ENCODE results near the gene KLHDC7A. TPM values are rescaled to one million over a fixed set of nuclear protein-coding genes. Genes with fewer than 3 reads are reported as not detected.

Gene KLHDC7A
- not detected in 2 replicates for total RNA-seq
- long read RNA-seq = 0 reads

DNA sequence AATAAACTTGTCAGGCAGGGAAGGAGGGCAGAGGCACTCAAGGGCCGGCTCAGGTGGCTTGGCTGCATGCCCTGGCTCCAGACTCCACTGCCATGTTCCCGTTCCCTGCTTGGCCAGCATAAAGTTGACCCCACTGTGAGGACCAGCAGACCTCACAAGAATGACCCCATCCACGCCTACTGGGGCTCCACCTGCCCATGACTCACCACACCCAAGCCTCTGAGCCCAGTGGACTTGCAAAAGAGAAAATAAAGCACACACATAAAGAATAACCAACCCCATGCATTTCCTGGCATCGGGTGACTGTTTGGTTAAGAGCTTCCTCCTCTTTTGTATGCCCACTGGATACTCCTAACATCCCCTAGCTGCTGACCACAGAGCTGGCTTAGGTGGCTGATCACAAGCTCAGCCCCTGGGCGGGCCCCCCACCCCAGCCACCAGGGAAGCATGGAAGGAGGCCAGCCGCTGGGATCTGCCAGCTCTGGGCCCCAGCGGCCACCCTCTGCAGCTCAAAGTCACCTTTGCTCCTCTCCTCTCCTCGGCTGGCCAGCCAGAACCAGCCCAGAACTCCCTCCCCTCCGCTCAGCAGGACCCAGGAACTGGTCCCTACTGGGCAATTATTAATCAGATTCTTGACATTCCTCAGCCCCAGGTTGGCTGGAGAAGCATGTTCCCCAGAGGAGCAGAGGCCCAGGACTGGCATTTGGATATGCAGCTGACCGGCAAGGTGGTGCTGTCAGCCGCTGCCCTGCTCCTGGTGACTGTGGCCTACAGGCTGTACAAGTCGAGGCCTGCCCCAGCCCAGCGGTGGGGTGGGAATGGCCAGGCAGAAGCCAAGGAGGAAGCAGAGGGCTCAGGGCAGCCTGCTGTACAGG is at the start of gene KLHDC7A:
Gene KLHDC7A (plus strand): TSS at position 616 of the 875 bp plus-strand sequence. CDS start 52 bp downstream, at position 668.
- DNase-seq (ENCODE audit: low read depth, low spot score) = no peak
- Mint-ChIP-seq H3K27me3 (ENCODE audit: low read depth) (peaks cover 8% of the 10 kb centered on the region), H3K27ac (ENCODE audit: unreplicated experiment) (no peak within 1 kb of the TSS), H3K4me3 (no peak within 1 kb of the TSS), H3K4me1 (peaks cover 13% of the 10 kb centered on the region), H3K9me3 (no peaks in the 10 kb centered on the region), H3K36me3 (ENCODE audit: low read depth) (no peaks in the 10 kb centered on the region)
- TF ChIP-seq, protein P1, sequence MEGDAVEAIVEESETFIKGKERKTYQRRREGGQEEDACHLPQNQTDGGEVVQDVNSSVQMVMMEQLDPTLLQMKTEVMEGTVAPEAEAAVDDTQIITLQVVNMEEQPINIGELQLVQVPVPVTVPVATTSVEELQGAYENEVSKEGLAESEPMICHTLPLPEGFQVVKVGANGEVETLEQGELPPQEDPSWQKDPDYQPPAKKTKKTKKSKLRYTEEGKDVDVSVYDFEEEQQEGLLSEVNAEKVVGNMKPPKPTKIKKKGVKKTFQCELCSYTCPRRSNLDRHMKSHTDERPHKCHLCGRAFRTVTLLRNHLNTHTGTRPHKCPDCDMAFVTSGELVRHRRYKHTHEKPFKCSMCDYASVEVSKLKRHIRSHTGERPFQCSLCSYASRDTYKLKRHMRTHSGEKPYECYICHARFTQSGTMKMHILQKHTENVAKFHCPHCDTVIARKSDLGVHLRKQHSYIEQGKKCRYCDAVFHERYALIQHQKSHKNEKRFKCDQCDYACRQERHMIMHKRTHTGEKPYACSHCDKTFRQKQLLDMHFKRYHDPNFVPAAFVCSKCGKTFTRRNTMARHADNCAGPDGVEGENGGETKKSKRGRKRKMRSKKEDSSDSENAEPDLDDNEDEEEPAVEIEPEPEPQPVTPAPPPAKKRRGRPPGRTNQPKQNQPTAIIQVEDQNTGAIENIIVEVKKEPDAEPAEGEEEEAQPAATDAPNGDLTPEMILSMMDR (conservative IDR thresholded peaks at IDR 0.05) = no peak

DNA sequence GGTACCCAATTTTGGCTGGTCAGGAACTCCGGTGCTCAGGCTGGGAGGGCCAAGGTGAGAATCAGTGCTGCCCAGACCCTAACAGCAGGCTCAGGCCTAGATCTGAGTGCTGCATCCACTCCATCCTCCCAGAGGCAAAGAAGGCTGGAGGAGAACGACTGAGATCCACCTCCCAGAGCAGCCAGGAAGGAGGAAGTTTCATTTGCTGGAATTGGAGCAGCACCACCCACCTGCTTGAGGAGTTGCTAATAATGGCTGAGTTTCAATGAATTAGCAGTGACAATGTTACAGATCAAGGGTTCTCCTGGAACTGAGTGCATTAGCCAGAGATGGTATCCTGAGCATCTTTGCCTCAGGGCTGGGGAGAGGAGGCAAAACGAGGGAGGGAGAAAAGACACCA is 46.7 kb upstream of the KLHDC7A start:
- no peak overlapping the region for H3K4me3 Mint-ChIP-seq
- peaks cover 29% of the 10 kb centered on the region for H3K27me3 Mint-ChIP-seq (ENCODE audit: low read depth)
- no peak overlapping the region for H3K27ac Mint-ChIP-seq (ENCODE audit: unreplicated experiment)
- TF ChIP-seq, protein P1 (conservative IDR thresholded peaks at IDR 0.05) = no peak
- DNase-seq (ENCODE audit: low read depth, low spot score) = no peak
- H3K4me1 Mint-ChIP-seq = no peaks in the 10 kb centered on the region
- no peaks in the 10 kb centered on the region for H3K36me3 Mint-ChIP-seq (ENCODE audit: low read depth)
- H3K9me3 Mint-ChIP-seq = no peaks in the 10 kb centered on the region

DNA sequence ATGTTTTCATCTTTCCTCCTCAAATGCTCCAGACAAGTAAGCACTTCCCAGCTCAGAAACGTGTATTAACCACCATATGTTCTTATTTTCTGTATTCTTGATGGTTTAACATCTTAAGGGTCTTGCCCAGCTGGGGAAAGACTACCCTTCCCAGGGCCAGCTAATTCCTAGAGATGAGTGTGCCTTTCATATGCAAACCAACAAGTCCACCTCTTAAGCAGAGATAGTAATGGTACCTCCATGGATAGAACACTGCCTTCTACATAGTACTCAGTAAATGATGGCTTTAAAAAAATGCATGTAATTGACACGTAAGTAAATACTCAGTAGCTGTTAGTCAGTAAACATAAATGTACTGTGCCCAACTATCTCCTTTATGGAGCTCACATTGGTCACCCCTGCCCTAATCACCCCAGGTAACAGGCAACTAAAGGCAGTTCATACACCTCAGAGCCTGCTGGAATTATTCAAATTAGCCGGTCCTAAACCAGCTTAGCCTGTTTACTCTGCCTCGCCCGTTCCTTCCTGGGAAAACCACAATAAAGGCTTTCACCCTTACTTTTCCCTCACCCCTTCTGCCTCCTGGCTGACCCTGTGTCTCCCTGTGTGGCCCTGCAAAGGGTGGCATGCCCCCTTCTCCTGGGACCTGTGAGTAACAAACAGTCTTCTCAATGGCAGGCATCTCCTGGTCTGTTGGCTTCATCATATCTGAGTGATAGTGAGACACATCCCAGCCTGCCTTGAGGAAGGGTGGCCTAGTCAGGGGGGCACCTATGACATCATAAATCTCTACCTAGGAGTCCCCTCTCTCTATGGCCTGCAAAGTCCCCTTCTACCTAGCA is 40.1 kb upstream of the KLHDC7A start:
- Mint-ChIP-seq H3K27ac (ENCODE audit: unreplicated experiment) (no peak overlapping the region), H3K4me3 (no peak overlapping the region), H3K36me3 (ENCODE audit: low read depth) (no peaks in the 10 kb centered on the region), H3K4me1 (peaks cover 11% of the 10 kb centered on the region), H3K9me3 (no peaks in the 10 kb centered on the region), H3K27me3 (ENCODE audit: low read depth) (peaks cover 29% of the 10 kb centered on the region)
- DNase-seq (ENCODE audit: low read depth, low spot score) = no peak
- TF ChIP-seq, protein P1 (conservative IDR thresholded peaks at IDR 0.05) = no peak

DNA sequence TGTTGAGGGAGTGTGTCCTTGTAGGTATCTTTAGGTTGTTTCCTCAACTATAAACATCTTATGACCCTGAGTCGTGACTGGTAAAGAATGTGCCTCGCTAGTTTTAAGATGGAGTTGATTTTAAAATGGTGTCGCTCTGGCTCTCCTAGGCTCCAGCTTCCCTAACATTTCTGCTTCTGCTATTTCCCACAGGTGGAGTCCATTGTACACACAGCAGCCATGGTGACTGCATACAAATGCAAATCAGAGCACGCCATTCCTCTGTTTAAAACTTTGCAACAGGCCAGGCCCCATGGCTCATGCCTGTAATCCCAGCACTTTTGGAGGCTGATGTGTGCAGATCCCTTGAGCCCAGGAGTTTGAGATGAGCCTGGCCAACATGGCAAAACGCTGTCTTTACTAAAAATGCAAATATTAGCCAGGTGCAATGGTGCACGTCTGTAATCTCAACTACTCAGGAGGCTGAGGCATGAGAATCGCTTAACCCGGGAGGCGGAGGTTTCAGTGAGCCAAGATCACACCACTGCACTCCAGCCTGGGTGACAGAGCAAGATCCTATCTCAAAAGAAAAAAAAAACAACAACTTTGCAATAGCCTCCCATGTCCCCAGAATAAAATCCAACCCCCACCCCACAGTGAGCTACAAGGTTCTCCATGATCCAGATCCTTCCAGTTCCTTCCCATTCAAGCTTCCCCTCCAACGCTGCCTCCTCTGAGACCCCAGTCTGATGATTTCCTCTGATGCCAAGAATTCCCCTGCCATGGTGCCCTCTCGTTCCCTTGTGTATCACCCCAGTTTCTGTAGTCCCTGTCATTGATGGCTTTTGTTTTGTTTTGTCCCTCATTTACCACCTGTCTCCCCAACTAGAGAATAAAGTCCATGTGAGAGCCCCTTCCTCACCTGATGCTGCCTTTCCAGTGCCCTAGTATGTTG is 36.9 kb upstream of the KLHDC7A start:
- no peak overlapping the region for H3K4me3 Mint-ChIP-seq
- no peaks in the 10 kb centered on the region for H3K9me3 Mint-ChIP-seq
- DNase-seq (ENCODE audit: low read depth, low spot score) = no peak
- TF ChIP-seq, protein P1 (conservative IDR thresholded peaks at IDR 0.05) = no peak
- peaks cover 20% of the 10 kb centered on the region for H3K4me1 Mint-ChIP-seq
- H3K27ac Mint-ChIP-seq (ENCODE audit: unreplicated experiment) = peak overlapping the region; percentile 37
- H3K27me3 Mint-ChIP-seq (ENCODE audit: low read depth) = peaks cover 31% of the 10 kb centered on the region
- H3K36me3 Mint-ChIP-seq (ENCODE audit: low read depth) = no peaks in the 10 kb centered on the region

DNA sequence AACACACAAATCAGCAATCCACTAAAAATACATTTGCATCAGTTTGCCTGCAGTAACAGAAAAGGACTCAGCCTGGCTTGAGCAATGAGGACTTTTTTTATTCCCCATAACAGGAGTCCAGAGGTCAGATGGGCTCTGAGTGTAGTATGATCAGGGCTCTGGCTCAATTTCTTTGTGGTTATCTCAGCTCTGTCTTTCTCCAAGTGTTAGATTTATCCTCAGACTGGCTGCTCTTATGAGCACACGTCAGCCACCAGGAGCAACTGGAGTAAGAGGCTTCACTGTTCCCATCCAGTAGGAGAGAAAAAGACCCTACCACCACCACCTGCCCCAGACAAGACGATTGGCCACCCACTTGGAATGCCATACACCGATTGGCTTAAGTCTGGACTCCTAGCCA is 36.2 kb upstream of the KLHDC7A start:
- DNase-seq (ENCODE audit: low read depth, low spot score) = no peak
- Mint-ChIP-seq H3K4me1 (peaks cover 27% of the 10 kb centered on the region), H3K27me3 (ENCODE audit: low read depth) (peaks cover 34% of the 10 kb centered on the region), H3K9me3 (no peaks in the 10 kb centered on the region), H3K27ac (ENCODE audit: unreplicated experiment) (no peak overlapping the region), H3K4me3 (no peak overlapping the region), H3K36me3 (ENCODE audit: low read depth) (no peaks in the 10 kb centered on the region)
- TF ChIP-seq, protein P1 (conservative IDR thresholded peaks at IDR 0.05) = no peak

Data from neural crest cell (in vitro differentiated cells).